BJ (cell line): ENCODE data around the gene RALY. TPM values are rescaled to one million over a fixed set of nuclear protein-coding genes. Genes with fewer than 3 reads are reported as not detected.

ENCODE experiments used
- CTCF ChIA-PET: fragments of 350-600 bp; formaldehyde crosslinking; extraction: SDS; loops from one replicate; lab custom pipeline; 2021; ENCODE audit warnings: antibody characterized with exemption, inconsistent platforms; lab: Yijun Ruan, JAX
- POLR2A ChIA-PET: fragments of 300-600 bp; sonication (Branson Sonifier 250); formaldehyde crosslinking; extraction: SDS; loops from one replicate; lab custom pipeline; 2021; ENCODE audit warnings: antibody characterized with exemption; lab: Charles Lee
- DNase-seq: peaks from one replicate; pipeline ENCODE4 v3.0.0-alpha.2; 2011; ENCODE audit warnings: low read depth
- H3K27me3 ChIP-seq: 2 replicates; pipeline ENCODE4 v1.6.0; 2011; ENCODE audit warnings: low read length; ENCODE audit not compliant: control insufficient read depth, insufficient read depth
- H3K36me3 ChIP-seq: 2 replicates; pipeline ENCODE4 v1.5.1; 2011; ENCODE audit warnings: low read length; ENCODE audit not compliant: control insufficient read depth, insufficient read depth
- H3K4me3 ChIP-seq: 2 replicates; pipeline ENCODE4 v1.5.1; 2011; ENCODE audit warnings: low read depth, mild to moderate bottlenecking, control low read depth, low read length
- CTCF ChIP-seq: IDR thresholded peaks from 2 replicates; pipeline ENCODE4 v1.5.1; 2011; ENCODE audit warnings: low read depth, mild to moderate bottlenecking, control low read depth, inconsistent platforms, low read length, moderate library complexity; ENCODE audit not compliant: insufficient read depth
- polyA plus RNA-seq: library from polyadenylated mRNA; depleted of rRNA; stranded (reverse); fragments of >200 nt; gene quantifications from 2 replicates; pipeline ENCODE4 v1.2.3, GENCODE V29; 2011

The RALY gene
- polyA plus RNA-seq, 1 experiment: 144 TPM

- Histone ChIP-seq H3K4me3 (no peak overlapping the region), H3K36me3 (peaks cover 28% of the 10 kb centered on the region), H3K27me3 (no peaks in the 10 kb centered on the region)
- no peak for TF ChIP-seq CTCF
- no peak for DNase-seq
- ChIA-PET CTCF (interaction anchor here (0.6 to 1.6 kb wide), 2 partner anchors 11 to 234 kb away, joined by 3 to 5 read pairs; no protein-coding TSS in a partner anchor), POLR2A (interaction anchor here (0.5 kb wide), 1 partner anchor 12 kb away, joined by 4 read pairs; no protein-coding TSS in a partner anchor)
Observed at GRCh38 chr20:34096699-34097444, 103.2 kb downstream of the RALY start.

GRCh38 chr20:34098570-34098969, 104.9 kb downstream of the RALY start:
- peaks cover 22% of the 10 kb centered on the region for H3K36me3 ChIP-seq
- ChIA-PET CTCF (no interaction called here), POLR2A (no interaction called here)
- no peaks in the 10 kb centered on the region for H3K27me3 ChIP-seq
- DNase-seq: no peak
- TF ChIP-seq CTCF: no peak
- no peak overlapping the region for H3K4me3 ChIP-seq

GRCh38 chr20:34099675-34100074, 106.0 kb downstream of the RALY start:
- no peaks in the 10 kb centered on the region for H3K27me3 ChIP-seq
- no peak for TF ChIP-seq CTCF
- H3K4me3 ChIP-seq: no peak overlapping the region
- POLR2A ChIA-PET: no interaction called here
- CTCF ChIA-PET: no interaction called here
- peaks cover 23% of the 10 kb centered on the region for H3K36me3 ChIP-seq
- DNase-seq: no peak

- DNase-seq: no peak
- POLR2A ChIA-PET: interaction anchor here (0.6 to 0.8 kb wide), 2 partner anchors 11 to 12 kb away, joined by 3 to 5 read pairs; partner anchors contain the start of gene EIF2S2
- Histone ChIP-seq H3K27me3 (no peaks in the 10 kb centered on the region), H3K4me3 (no peak overlapping the region), H3K36me3 (peaks cover 26% of the 10 kb centered on the region)
- CTCF ChIA-PET: interaction anchor here (0.6 to 1.1 kb wide), 2 partner anchors 13 to 1448 kb away, joined by 3 read pairs; no protein-coding TSS in a partner anchor
- no peak for TF ChIP-seq CTCF
Observed at GRCh38 chr20:34100576-34100975, 106.9 kb downstream of the RALY start.

- no peak for DNase-seq
- H3K36me3 ChIP-seq: peaks cover 14% of the 10 kb centered on the region
- CTCF ChIA-PET: no interaction called here
- no peak overlapping the region for H3K4me3 ChIP-seq
- no peak for TF ChIP-seq CTCF
- no peaks in the 10 kb centered on the region for H3K27me3 ChIP-seq
- POLR2A ChIA-PET: no interaction called here
Observed at GRCh38 chr20:34102342-34102741, 108.6 kb downstream of the RALY start.
